PC-3 (cell line): ENCODE data around the gene RANBP3L. TPM values are rescaled to one million over a fixed set of nuclear protein-coding genes. Genes with fewer than 3 reads are reported as not detected.
A peak's percentile ranks its signal among the peaks of the same experiment; 100 is the strongest.

Source experiments
- ATAC-seq: fragments of 200-7000 bp; cut with Tn5 transposase; 2 replicates; pipeline ENCODE4 v1.9.1; 2020; ENCODE audit warnings: mild to moderate bottlenecking, moderate library complexity
- BruUV-seq: library from RNA; stranded (reverse); fragments of 400-500 nt; replicated peaks from 2 replicates; lab custom pipeline; 2021; lab: Mats Ljungman, UMichigan
- CTCF ChIA-PET: fragments of 300-600 bp; sonication (Branson Sonifier 250); formaldehyde crosslinking; loops from one replicate; lab custom pipeline; 2022; ENCODE audit warnings: antibody characterized with exemption; lab: Charles Lee
- POLR2A ChIA-PET: fragments of 300-600 bp; sonication (Branson Sonifier 250); formaldehyde crosslinking; loops from one replicate; lab custom pipeline; 2022; ENCODE audit warnings: antibody characterized with exemption; ENCODE audit not compliant: unreplicated experiment; lab: Charles Lee
- DNase-seq: peaks from one replicate; pipeline ENCODE4 v3.0.0-alpha.2; 2015
- H2AFZ ChIP-seq: fragments of 300-600 bp; sonication (generic); 2 replicates; pipeline ENCODE4 v1.6.0; 2016; ENCODE audit warnings: antibody characterized with exemption, low read length
- H3F3A ChIP-seq: fragments of 300-600 bp; sonication (generic); one replicate; pipeline ENCODE4 v1.6.0; 2017; ENCODE audit warnings: antibody characterized with exemption, low read length, control low read depth, mild to moderate bottlenecking; ENCODE audit not compliant: unreplicated experiment
- H3K27ac ChIP-seq: fragments of 300-600 bp; sonication (generic); 2 replicates; pipeline ENCODE4 v1.5.1; 2016; ENCODE audit warnings: mild to moderate bottlenecking, low read length
- H3K27me3 ChIP-seq: fragments of 300-600 bp; sonication (generic); 2 replicates; pipeline ENCODE4 v1.6.1; 2016; ENCODE audit warnings: low read length, mixed read lengths
- H3K36me3 ChIP-seq: fragments of 300-600 bp; sonication (generic); 2 replicates; pipeline ENCODE4 v1.6.1; 2016; ENCODE audit warnings: low read depth, mixed run types, low read length, mixed read lengths
- H3K4me1 ChIP-seq: fragments of 300-600 bp; sonication (generic); 2 replicates; pipeline ENCODE4 v1.5.1; 2016; ENCODE audit warnings: low read length; ENCODE audit not compliant: insufficient read depth
- H3K4me2 ChIP-seq: fragments of 300-600 bp; sonication (generic); 2 replicates; pipeline ENCODE4 v1.6.0; 2016; ENCODE audit warnings: low read length
- H3K4me3 ChIP-seq: fragments of 300-600 bp; sonication (generic); 2 replicates; pipeline ENCODE4 v1.5.1; 2016; ENCODE audit warnings: mild to moderate bottlenecking, low read length, mixed read lengths
- H3K79me2 ChIP-seq: fragments of 300-600 bp; sonication (generic); 2 replicates; pipeline ENCODE4 v1.6.1; 2017; ENCODE audit warnings: low read length, mixed read lengths
- H3K9ac ChIP-seq: fragments of 300-600 bp; sonication (generic); 2 replicates; pipeline ENCODE4 v1.6.0; 2016; ENCODE audit warnings: mild to moderate bottlenecking, low read length
- H3K9me2 ChIP-seq: fragments of 300-600 bp; sonication (generic); replicated peaks from 2 replicates; pipeline ENCODE4 v1.6.1; 2016; ENCODE audit warnings: mixed run types, low read length, mixed read lengths
- H3K9me3 ChIP-seq: fragments of 300-600 bp; sonication (generic); 2 replicates; pipeline ENCODE4 v1.6.1; 2016; ENCODE audit warnings: low read length, mixed read lengths
- H4K20me1 ChIP-seq: fragments of 300-600 bp; sonication (generic); 2 replicates; pipeline ENCODE4 v1.6.1; 2016; ENCODE audit warnings: low read length, mixed read lengths
- EZH2 ChIP-seq: fragments of 300-600 bp; sonication (generic); IDR thresholded peaks from one replicate; pipeline ENCODE4 v1.6.1; 2017; ENCODE audit warnings: antibody characterized with exemption, mild to moderate bottlenecking, low read length; ENCODE audit not compliant: unreplicated experiment
- EZH2phosphoT487 ChIP-seq: fragments of 300-600 bp; sonication (generic); IDR thresholded peaks from 2 replicates; pipeline ENCODE4 v1.6.1; 2018; ENCODE audit warnings: mild to moderate bottlenecking, antibody characterized with exemption, low read length, borderline replicate concordance
- intact Hi-C: fragments of 100-400 bp; cut with micrococcal nuclease; formaldehyde crosslinking; loops from 2 replicates; pipeline ENCODE4 v1.9.0; 2023
- total RNA-seq: library from RNA; depleted of rRNA; stranded (reverse); fragments of >200 nt; gene quantifications from 2 replicates; pipeline ENCODE4 v1.2.3, GENCODE V29; 2014
- TF ChIP-seq, protein P1 (sequence below): fragments of 300-600 bp; sonication (generic); conservative IDR thresholded peaks from 2 replicates; pipeline ENCODE4 v1.5.1; 2017; ENCODE audit warnings: antibody characterized with exemption, low read depth, mild to moderate bottlenecking, low read length

The RANBP3L gene
- total RNA-seq, 1 experiment from 2014 or later = not detected

DNA sequence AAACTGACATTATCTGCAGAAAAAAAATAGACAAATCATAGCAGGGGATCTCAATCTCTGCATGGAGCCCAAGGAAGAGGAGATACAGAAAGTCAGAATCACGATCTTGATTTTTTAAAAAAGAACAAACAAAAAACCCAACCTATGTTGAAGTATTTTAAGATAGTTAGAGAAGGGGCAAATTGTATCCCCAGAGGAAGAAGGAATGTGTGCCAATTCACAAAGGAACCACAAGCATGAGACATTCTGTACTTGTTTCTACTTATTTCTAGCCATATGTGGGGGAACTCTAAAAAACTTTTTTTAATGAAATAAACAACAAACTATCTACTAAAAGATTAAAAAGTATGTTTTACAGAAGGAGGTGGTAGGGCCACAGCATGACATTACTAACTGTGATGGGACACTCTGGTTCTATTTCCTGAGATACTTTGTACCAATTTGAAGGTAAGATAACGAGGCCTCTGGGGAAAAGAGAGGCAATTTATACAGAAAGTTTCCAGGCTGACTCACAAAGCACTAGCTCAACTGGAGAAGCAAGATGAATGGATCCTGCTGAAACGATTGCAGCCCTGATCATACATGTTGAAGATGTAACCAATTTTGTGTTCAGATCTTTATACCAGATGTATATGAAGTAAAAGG is 22.5 kb downstream of the RANBP3L start:
- no peak overlapping the region for H3K27ac ChIP-seq
- H3K9me3 ChIP-seq = no peaks in the 10 kb centered on the region
- H3K9ac ChIP-seq = no peak overlapping the region
- H4K20me1 ChIP-seq = no peaks in the 10 kb centered on the region
- TF ChIP-seq EZH2 (no peak), EZH2phosphoT487 (no peak)
- TF ChIP-seq, protein P1, sequence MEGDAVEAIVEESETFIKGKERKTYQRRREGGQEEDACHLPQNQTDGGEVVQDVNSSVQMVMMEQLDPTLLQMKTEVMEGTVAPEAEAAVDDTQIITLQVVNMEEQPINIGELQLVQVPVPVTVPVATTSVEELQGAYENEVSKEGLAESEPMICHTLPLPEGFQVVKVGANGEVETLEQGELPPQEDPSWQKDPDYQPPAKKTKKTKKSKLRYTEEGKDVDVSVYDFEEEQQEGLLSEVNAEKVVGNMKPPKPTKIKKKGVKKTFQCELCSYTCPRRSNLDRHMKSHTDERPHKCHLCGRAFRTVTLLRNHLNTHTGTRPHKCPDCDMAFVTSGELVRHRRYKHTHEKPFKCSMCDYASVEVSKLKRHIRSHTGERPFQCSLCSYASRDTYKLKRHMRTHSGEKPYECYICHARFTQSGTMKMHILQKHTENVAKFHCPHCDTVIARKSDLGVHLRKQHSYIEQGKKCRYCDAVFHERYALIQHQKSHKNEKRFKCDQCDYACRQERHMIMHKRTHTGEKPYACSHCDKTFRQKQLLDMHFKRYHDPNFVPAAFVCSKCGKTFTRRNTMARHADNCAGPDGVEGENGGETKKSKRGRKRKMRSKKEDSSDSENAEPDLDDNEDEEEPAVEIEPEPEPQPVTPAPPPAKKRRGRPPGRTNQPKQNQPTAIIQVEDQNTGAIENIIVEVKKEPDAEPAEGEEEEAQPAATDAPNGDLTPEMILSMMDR = no peak
- no peak overlapping the region for H3K4me3 ChIP-seq
- H3K4me1 ChIP-seq = no peaks in the 10 kb centered on the region
- ChIA-PET CTCF (no interaction called here), POLR2A (no interaction called here)
- peak; percentile 21 for DNase-seq
- H3F3A ChIP-seq = no peaks in the 10 kb centered on the region
- no peaks in the 10 kb centered on the region for H3K27me3 ChIP-seq
- intact Hi-C loops = no loop called here
- no peaks in the 10 kb centered on the region for H3K36me3 ChIP-seq
- no TSS peak for BruUV-seq
- no peak overlapping the region for H2AFZ ChIP-seq
- H3K9me2 ChIP-seq = no peaks in the 10 kb centered on the region
- no peak for ATAC-seq
- H3K4me2 ChIP-seq = no peak overlapping the region
- no peaks in the 10 kb centered on the region for H3K79me2 ChIP-seq

GRCh38 chr5:36277521-36278176 is 24.1 kb downstream of the RANBP3L start:
- Histone ChIP-seq H3K4me3 (no peak overlapping the region), H3K27ac (no peak overlapping the region), H3K9ac (no peak overlapping the region), H2AFZ (no peak overlapping the region), H3K36me3 (no peaks in the 10 kb centered on the region), H3K4me1 (no peaks in the 10 kb centered on the region), H3K9me3 (no peaks in the 10 kb centered on the region), H3K9me2 (no peaks in the 10 kb centered on the region), H3F3A (no peaks in the 10 kb centered on the region), H3K27me3 (no peaks in the 10 kb centered on the region), H4K20me1 (no peaks in the 10 kb centered on the region), H3K4me2 (no peak overlapping the region), H3K79me2 (no peaks in the 10 kb centered on the region)
- ChIA-PET CTCF (interaction anchor here (0.6 to 1.1 kb wide), 2 partner anchors 35 to 125 kb away, joined by 4 to 7 read pairs; no protein-coding TSS in a partner anchor), POLR2A (no interaction called here)
- DNase-seq = no peak
- TF ChIP-seq, protein P1 = no peak
- TF ChIP-seq EZH2phosphoT487 = no peak
- no peak for ATAC-seq
- intact Hi-C loops = no loop called here
- BruUV-seq = no TSS peak

- no peaks in the 10 kb centered on the region; the same call in 1 of the 2 replicates for H3K27me3 ChIP-seq
- H3K9me2 ChIP-seq = no peaks in the 10 kb centered on the region
- no peaks in the 10 kb centered on the region for H3K36me3 ChIP-seq
- DNase-seq = no peak
- no peaks in the 10 kb centered on the region for H3K79me2 ChIP-seq
- no peak overlapping the region for H3K9ac ChIP-seq
- intact Hi-C loops = no loop called here
- no peaks in the 10 kb centered on the region for H3F3A ChIP-seq
- no peak overlapping the region for H3K4me2 ChIP-seq
- CTCF ChIA-PET = interaction anchor here (1.1 kb wide), 1 partner anchor 34 kb away, joined by 7 read pairs; no protein-coding TSS in a partner anchor
- no peaks in the 10 kb centered on the region for H4K20me1 ChIP-seq
- POLR2A ChIA-PET = no interaction called here
- no peaks in the 10 kb centered on the region for H3K9me3 ChIP-seq
- BruUV-seq = no TSS peak
- no peak for ATAC-seq
- no peak overlapping the region for H3K4me3 ChIP-seq
- TF ChIP-seq, protein P1 = no peak
- TF ChIP-seq EZH2phosphoT487 (no peak), EZH2 (no peak)
- no peaks in the 10 kb centered on the region for H3K4me1 ChIP-seq
- H3K27ac ChIP-seq = no peak overlapping the region
- no peak overlapping the region for H2AFZ ChIP-seq
These were observed 24.8 kb downstream of the RANBP3L start for GRCh38 chr5:36276864-36277263.
